HG02763 (cell line): ENCODE data around the gene ITGBL1.

Source experiments
- ATAC-seq: cut with Tn5 transposase; IDR thresholded peaks from one replicate; pipeline ENCODE4 v1.9.1; 2021; ENCODE audit warnings: mild to moderate bottlenecking, moderate library complexity; ENCODE audit not compliant: unreplicated experiment

Gene ITGBL1

GRCh38 chr13:101552786-101553185, 100.3 kb downstream of the ITGBL1 start:
- ATAC-seq = no peak

GRCh38 chr13:101554420-101555125, 102.1 kb downstream of the ITGBL1 start:
- no peak for ATAC-seq

GRCh38 chr13:101555610-101556009, 103.1 kb downstream of the ITGBL1 start:
- ATAC-seq = no peak

- ATAC-seq = no peak
Observed at GRCh38 chr13:101556676-101557123, 104.2 kb downstream of the ITGBL1 start.

GRCh38 chr13:101565317-101565716, 112.8 kb downstream of the ITGBL1 start:
- ATAC-seq = no peak

- no peak for ATAC-seq
Observed at GRCh38 chr13:101567841-101568240, 115.4 kb downstream of the ITGBL1 start.

- ATAC-seq = no peak
Observed at GRCh38 chr13:101569807-101570206, 117.3 kb downstream of the ITGBL1 start.

GRCh38 chr13:101570410-101570809, 117.9 kb downstream of the ITGBL1 start:
- no peak for ATAC-seq

GRCh38 chr13:101572456-101572855, 120.0 kb downstream of the ITGBL1 start:
- no peak for ATAC-seq

GRCh38 chr13:101575581-101575980, 123.1 kb downstream of the ITGBL1 start:
- ATAC-seq = no peak

GRCh38 chr13:101576455-101576854, 124.0 kb downstream of the ITGBL1 start:
- no peak for ATAC-seq

- no peak for ATAC-seq
Observed at GRCh38 chr13:101576977-101577376, 124.5 kb downstream of the ITGBL1 start.

GRCh38 chr13:101579281-101579802, 126.9 kb downstream of the ITGBL1 start:
- ATAC-seq = no peak

- ATAC-seq = no peak
Observed at GRCh38 chr13:101584331-101584730, 131.9 kb downstream of the ITGBL1 start.

- no peak for ATAC-seq
Observed at GRCh38 chr13:101590479-101590878, 138.0 kb downstream of the ITGBL1 start.

GRCh38 chr13:101594936-101595335, 142.5 kb downstream of the ITGBL1 start:
- no peak for ATAC-seq

- no peak for ATAC-seq
Observed at GRCh38 chr13:101596803-101597202, 144.3 kb downstream of the ITGBL1 start.

- no peak for ATAC-seq
Observed at GRCh38 chr13:101611491-101612475, 159.3 kb downstream of the ITGBL1 start.

- no peak for ATAC-seq
Observed at GRCh38 chr13:101612735-101613134, 160.3 kb downstream of the ITGBL1 start.

- no peak for ATAC-seq
Observed at GRCh38 chr13:101614491-101614890, 162.0 kb downstream of the ITGBL1 start.

- no peak for ATAC-seq
Observed at GRCh38 chr13:101618440-101619187, 166.1 kb downstream of the ITGBL1 start.
